Effector memory CD8-positive, alpha-beta T cell (primary cell): ENCODE results near the gene FAHD2A.
"Not testable (repeated sequence)": the region's sequence is repeated elsewhere in the genome, so short reads cannot be mapped to it uniquely, and the experiment has no call there.

Source experiments
- ATAC-seq: fragments of 150-1000 bp; cut with Tn5 transposase; replicated peaks from 2 replicates; pipeline ENCODE4 v1.10.0; 2021; ENCODE audit warnings: mild to moderate bottlenecking, moderate library complexity
- DNase-seq, 3 experiments: peaks; one replicate each; pipeline ENCODE4 v3.0.0; 2021
- H3K27ac Mint-ChIP-seq, 2 donors: one replicate each; pipeline ENCODE4 v1.8.0; 2022; ENCODE audit warnings: mild to moderate bottlenecking in 2 of 2, mixed read lengths in 2 of 2, moderate library complexity in 2 of 2
- H3K27me3 Mint-ChIP-seq, 2 donors: one replicate each; pipeline ENCODE4 v1.8.0; 2022; ENCODE audit warnings: mixed read lengths in 2 of 2
- H3K36me3 Mint-ChIP-seq: one replicate; pipeline ENCODE4 v1.8.0; 2022; ENCODE audit warnings: mild to moderate bottlenecking, moderate library complexity, mixed read lengths; ENCODE audit not compliant: insufficient read depth
- H3K4me1 Mint-ChIP-seq, 2 donors: one replicate each; pipeline ENCODE4 v1.8.0; 2022; ENCODE audit warnings: low read depth in 2 of 2, mixed read lengths in 2 of 2
- H3K4me3 Mint-ChIP-seq, 2 donors: one replicate each; pipeline ENCODE4 v1.8.0; 2022; ENCODE audit warnings: mild to moderate bottlenecking in 2 of 2, mixed read lengths in 2 of 2, moderate library complexity in 2 of 2
- H3K9me3 Mint-ChIP-seq, 2 donors: one replicate each; pipeline ENCODE4 v1.8.0; 2022; ENCODE audit warnings: mixed read lengths in 2 of 2

Gene FAHD2A

GRCh38 chr2:95366514-95366913, 36.0 kb upstream of the FAHD2A start:
- ATAC-seq (no peak), DNase-seq (no peak)
- peaks cover 4 to 27% of the 10 kb centered on the region in 2 donors for H3K27me3 Mint-ChIP-seq
- H3K4me3 Mint-ChIP-seq, result no peak overlapping the region
- no peak overlapping the region for H3K27ac Mint-ChIP-seq
- no peaks in the 10 kb centered on the region for H3K9me3 Mint-ChIP-seq
- no peaks in the 10 kb centered on the region for H3K4me1 Mint-ChIP-seq
- no peaks in the 10 kb centered on the region for H3K36me3 Mint-ChIP-seq

GRCh38 chr2:95372216-95372829, 30.2 kb upstream of the FAHD2A start:
- ATAC-seq, result no peak
- Mint-ChIP-seq H3K36me3 (no peaks in the 10 kb centered on the region), H3K9me3 (peaks cover 0 to 3% of the 10 kb centered on the region in 2 donors), H3K27ac (no peak overlapping the region), H3K4me3 (no peak overlapping the region), H3K27me3 (peaks cover 31 to 61% of the 10 kb centered on the region in 2 donors), H3K4me1 (no peaks in the 10 kb centered on the region)
- no peak for DNase-seq

GRCh38 chr2:95372845-95373244, 29.7 kb upstream of the FAHD2A start:
- no peaks in the 10 kb centered on the region for H3K36me3 Mint-ChIP-seq
- no peak overlapping the region for H3K27ac Mint-ChIP-seq
- peaks cover 35 to 65% of the 10 kb centered on the region in 2 donors for H3K27me3 Mint-ChIP-seq
- no peaks in the 10 kb centered on the region for H3K4me1 Mint-ChIP-seq
- no peak for ATAC-seq
- DNase-seq, result no peak
- no peak overlapping the region for H3K4me3 Mint-ChIP-seq
- peaks cover 0 to 3% of the 10 kb centered on the region in 2 donors for H3K9me3 Mint-ChIP-seq

GRCh38 chr2:95374029-95374428, 28.5 kb upstream of the FAHD2A start:
- no peak overlapping the region for H3K4me3 Mint-ChIP-seq
- peaks cover 35 to 59% of the 10 kb centered on the region in 2 donors for H3K27me3 Mint-ChIP-seq
- no peak for ATAC-seq
- H3K4me1 Mint-ChIP-seq, result no peaks in the 10 kb centered on the region
- peaks cover 0 to 3% of the 10 kb centered on the region in 2 donors for H3K9me3 Mint-ChIP-seq
- no peak overlapping the region for H3K27ac Mint-ChIP-seq
- DNase-seq, result no peak
- no peaks in the 10 kb centered on the region for H3K36me3 Mint-ChIP-seq

DNA sequence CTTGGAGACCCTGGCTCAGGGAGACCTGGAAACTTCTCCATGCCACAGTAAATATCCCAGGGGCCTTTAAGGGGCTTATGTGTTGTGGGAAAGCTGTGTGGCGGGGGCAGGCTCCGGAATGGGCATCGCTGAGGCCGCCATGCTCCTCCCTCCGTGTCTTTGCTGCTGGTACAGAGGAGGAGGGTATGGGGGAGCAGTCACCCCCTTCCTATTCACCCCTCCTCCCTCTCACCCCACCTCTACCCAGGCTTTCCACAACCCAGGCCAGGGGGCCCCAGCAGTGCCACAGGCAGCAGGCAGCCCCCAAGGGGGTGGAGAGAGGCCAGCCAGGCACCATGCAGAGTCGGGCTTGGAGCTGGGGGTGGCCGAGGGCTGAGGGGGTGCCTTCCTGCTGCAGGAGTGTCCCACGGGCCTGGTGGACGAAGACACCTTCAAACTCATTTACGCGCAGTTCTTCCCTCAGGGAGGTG, 28.0 kb upstream of the FAHD2A start:
- Mint-ChIP-seq H3K4me1 (no peaks in the 10 kb centered on the region), H3K27ac (no peak overlapping the region), H3K27me3 (peaks cover 36 to 61% of the 10 kb centered on the region in 2 donors), H3K4me3 (no peak overlapping the region), H3K9me3 (peaks cover 0 to 3% of the 10 kb centered on the region in 2 donors), H3K36me3 (no peaks in the 10 kb centered on the region)
- DNase-seq (no peak), ATAC-seq (no peak)

DNA sequence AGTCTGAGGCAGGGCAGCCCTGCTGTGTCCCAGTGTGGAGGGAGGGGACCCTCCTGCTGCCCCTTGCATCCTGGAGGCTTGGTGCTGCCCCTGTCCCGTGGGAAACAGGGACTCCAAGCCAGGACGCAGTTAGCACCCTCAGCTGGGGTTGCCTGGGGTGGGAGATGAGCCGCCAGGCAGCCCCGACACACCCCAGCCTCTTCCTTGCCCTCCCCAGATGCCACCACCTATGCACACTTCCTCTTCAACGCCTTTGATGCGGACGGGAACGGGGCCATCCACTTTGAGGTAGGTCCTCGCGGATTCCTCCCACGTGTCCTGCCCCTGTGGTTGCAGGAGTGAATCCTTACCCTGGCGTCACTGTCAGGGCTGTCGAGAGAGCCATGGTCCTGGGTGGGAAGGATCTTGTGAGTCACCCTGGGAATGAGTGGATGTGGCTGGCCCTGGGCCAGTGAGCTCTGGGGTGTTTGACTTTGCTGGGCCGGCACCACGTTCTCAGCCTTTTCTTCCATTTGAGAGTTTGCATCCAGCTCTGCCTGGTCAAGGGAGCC, 27.5 kb upstream of the FAHD2A start:
- peaks cover 41 to 63% of the 10 kb centered on the region in 2 donors for H3K27me3 Mint-ChIP-seq
- H3K36me3 Mint-ChIP-seq, result no peaks in the 10 kb centered on the region
- DNase-seq (no peak), ATAC-seq (no peak)
- no peak overlapping the region for H3K4me3 Mint-ChIP-seq
- H3K9me3 Mint-ChIP-seq, result peaks cover 0 to 3% of the 10 kb centered on the region in 2 donors
- peaks cover 0 to 2% of the 10 kb centered on the region in 2 donors for H3K4me1 Mint-ChIP-seq
- no peak overlapping the region for H3K27ac Mint-ChIP-seq

DNA sequence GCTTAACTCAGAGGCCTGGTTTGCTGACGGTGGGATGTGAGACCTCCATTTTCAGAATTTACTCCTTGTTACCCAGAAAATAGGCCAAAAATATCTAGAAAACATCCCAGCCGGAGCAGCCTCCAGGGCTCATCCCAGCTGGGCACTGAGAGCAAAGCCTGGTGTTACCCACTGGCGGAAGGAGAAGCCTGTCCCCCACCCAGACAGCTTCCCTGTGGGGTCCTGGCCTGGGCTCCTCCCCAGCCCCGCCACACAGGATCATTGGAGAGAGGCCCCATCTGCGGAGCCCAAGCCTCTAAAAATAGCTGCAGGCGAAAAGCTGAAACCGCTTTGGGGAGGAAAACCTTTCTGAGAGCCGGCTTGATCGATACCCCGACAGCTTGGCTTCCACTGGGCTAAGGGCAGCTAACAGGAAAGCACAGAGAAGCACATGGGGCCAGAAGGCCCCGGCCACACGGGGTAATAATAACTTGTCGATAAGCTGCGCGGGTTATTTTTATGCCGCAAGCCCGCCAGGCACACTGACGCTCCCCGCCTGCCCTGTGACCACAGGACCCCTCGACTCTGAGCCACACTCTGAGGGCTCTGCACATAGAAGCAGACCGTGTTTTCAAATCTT, 26.9 kb upstream of the FAHD2A start:
- ATAC-seq (no peak), DNase-seq (no peak)
- no peak overlapping the region for H3K27ac Mint-ChIP-seq
- H3K9me3 Mint-ChIP-seq, result peaks cover 0 to 3% of the 10 kb centered on the region in 2 donors
- peaks cover 47 to 67% of the 10 kb centered on the region in 2 donors for H3K27me3 Mint-ChIP-seq
- H3K4me3 Mint-ChIP-seq, result no peak overlapping the region
- H3K4me1 Mint-ChIP-seq, result peaks cover 0 to 6% of the 10 kb centered on the region in 2 donors
- H3K36me3 Mint-ChIP-seq, result no peaks in the 10 kb centered on the region

GRCh38 chr2:95376311-95377215, 25.9 kb upstream of the FAHD2A start:
- ATAC-seq, result no peak
- no peak overlapping the region for H3K4me3 Mint-ChIP-seq
- no peak overlapping the region for H3K27ac Mint-ChIP-seq
- peaks cover 0 to 3% of the 10 kb centered on the region in 2 donors for H3K9me3 Mint-ChIP-seq
- peaks cover 52 to 76% of the 10 kb centered on the region in 2 donors for H3K27me3 Mint-ChIP-seq
- peaks cover 0 to 6% of the 10 kb centered on the region in 2 donors for H3K4me1 Mint-ChIP-seq
- DNase-seq, result no peak
- no peaks in the 10 kb centered on the region for H3K36me3 Mint-ChIP-seq

DNA sequence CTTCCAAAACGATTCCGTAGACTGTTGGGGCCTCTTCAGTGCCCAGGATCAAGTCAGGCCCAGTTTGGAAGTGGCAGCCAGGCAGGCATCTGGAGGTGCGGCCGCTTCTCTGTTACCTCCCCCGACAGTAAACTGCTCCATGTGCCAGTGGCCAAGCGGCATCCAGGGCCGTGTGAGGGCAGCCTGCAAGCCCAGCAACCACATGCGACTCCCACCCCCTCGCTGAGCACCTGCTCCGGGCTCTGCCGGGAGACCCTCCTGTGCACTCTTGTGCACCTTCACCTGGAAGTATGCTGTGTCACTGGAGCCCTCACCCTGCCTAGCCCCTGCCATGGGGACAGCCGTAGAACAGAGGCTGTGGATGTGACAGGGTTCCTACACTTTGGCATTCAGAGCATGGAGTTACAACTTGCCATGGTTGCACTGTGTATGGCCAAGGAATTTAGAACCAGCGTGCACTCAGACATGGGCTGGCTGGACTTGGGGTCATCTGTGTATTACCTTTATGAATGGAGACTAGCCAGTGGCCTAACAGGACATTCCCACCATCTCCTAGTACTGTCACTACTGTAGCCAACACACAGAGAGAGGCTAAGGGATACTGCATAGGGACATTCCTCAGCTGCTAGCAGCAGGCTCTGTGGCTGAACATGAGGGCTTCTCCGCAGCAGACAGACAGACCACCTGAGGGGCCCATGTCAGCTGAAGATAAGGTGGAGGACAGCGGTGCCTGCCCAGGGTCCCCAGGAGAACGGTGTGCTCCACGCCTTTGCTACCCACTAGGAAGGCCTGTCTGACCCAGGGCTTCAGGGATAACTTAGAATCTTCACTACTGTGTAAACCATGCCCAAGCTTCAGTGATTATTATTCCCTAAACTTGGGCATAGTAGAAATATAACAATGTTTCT, 25.0 kb upstream of the FAHD2A start:
- Mint-ChIP-seq H3K27me3 (peaks cover 50 to 77% of the 10 kb centered on the region in 2 donors), H3K9me3 (no peaks in the 10 kb centered on the region), H3K27ac (no peak overlapping the region), H3K4me3 (no peak overlapping the region), H3K4me1 (peaks cover 0 to 6% of the 10 kb centered on the region in 2 donors), H3K36me3 (no peaks in the 10 kb centered on the region)
- DNase-seq (no peak), ATAC-seq (no peak)

GRCh38 chr2:95378281-95378680, 24.2 kb upstream of the FAHD2A start:
- H3K36me3 Mint-ChIP-seq, H3K4me1 Mint-ChIP-seq, H3K27ac Mint-ChIP-seq, H3K4me3 Mint-ChIP-seq, DNase-seq, ATAC-seq, H3K9me3 Mint-ChIP-seq: not testable (repeated sequence)
- peaks cover 45 to 76% of the 10 kb centered on the region in 2 donors for H3K27me3 Mint-ChIP-seq

GRCh38 chr2:95379371-95379831, 23.1 kb upstream of the FAHD2A start:
- H3K4me3 Mint-ChIP-seq, result no peak overlapping the region
- peaks cover 53 to 79% of the 10 kb centered on the region in 2 donors for H3K27me3 Mint-ChIP-seq
- no peaks in the 10 kb centered on the region for H3K36me3 Mint-ChIP-seq
- no peak overlapping the region for H3K27ac Mint-ChIP-seq
- DNase-seq (no peak), ATAC-seq (no peak)
- H3K4me1 Mint-ChIP-seq, result peaks cover 0 to 6% of the 10 kb centered on the region in 2 donors
- H3K9me3 Mint-ChIP-seq, result no peaks in the 10 kb centered on the region

DNA sequence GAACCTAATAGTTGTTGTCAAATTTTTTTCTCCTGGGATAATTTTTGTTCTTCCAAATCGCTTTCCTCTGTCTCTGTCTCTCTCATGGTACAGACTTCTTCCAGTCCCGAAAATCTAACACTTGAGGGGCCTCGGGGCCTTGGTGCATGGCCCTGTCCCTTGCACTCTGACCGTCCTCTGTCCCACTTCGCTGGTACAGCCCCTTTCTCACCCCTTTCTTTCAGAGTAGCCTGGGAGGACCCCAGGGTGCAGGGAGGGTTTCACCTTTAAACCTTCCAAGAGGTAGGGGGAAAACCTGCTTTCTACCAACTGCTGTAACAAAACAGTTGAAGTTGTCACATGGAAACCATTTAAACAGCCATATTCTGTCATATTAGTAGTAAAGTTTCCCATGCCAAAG, 22.2 kb upstream of the FAHD2A start:
- no peak for ATAC-seq
- no peaks in the 10 kb centered on the region for H3K36me3 Mint-ChIP-seq
- H3K4me1 Mint-ChIP-seq, result peaks cover 0 to 6% of the 10 kb centered on the region in 2 donors
- H3K27me3 Mint-ChIP-seq, result peaks cover 51 to 79% of the 10 kb centered on the region in 2 donors
- no peaks in the 10 kb centered on the region for H3K9me3 Mint-ChIP-seq
- H3K27ac Mint-ChIP-seq, result no peak overlapping the region
- H3K4me3 Mint-ChIP-seq, result no peak overlapping the region
- DNase-seq, result no peak
